ENCODE data around the gene NTN3. TPM values are rescaled to one million over a fixed set of nuclear protein-coding genes. Genes with fewer than 3 reads are reported as not detected.
A peak's percentile ranks its signal among the peaks of the same experiment; 100 is the strongest.

The NTN3 gene
- polyA plus RNA-seq, 1 experiment, result 0.38 TPM

DNA sequence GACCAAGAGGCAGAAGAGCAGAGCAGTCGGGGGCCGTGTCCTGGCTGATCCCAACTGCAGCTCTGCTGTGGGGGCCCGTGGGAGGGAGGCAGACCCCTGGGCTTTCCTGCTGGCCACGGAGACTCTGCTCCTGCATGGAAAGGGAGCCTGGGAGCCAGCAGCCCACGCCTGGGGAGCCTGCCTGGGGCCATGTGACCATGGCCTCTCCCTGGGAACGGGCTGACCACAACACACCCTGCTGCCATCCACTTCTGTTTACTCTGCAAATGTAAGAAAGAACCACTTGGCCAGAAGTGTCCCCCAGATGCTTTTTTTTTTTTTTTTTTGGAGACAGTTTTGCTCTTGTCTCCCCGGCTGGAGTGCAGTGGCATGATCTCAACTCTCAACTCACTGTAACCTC lies 13.2 kb upstream of the NTN3 start:
- Histone ChIP-seq H3K27ac (ENCODE audit: low read depth, low read length) (no peak overlapping the region), H3K4me3 (ENCODE audit: low read depth, low read length) (no peak overlapping the region), H3K27me3 (ENCODE audit: control insufficient read depth, insufficient read depth, low read length) (no peaks in the 10 kb centered on the region), H3K9me3 (ENCODE audit: control insufficient read depth, insufficient read depth, low read length) (no peaks in the 10 kb centered on the region)
- TF ChIP-seq, protein P1, sequence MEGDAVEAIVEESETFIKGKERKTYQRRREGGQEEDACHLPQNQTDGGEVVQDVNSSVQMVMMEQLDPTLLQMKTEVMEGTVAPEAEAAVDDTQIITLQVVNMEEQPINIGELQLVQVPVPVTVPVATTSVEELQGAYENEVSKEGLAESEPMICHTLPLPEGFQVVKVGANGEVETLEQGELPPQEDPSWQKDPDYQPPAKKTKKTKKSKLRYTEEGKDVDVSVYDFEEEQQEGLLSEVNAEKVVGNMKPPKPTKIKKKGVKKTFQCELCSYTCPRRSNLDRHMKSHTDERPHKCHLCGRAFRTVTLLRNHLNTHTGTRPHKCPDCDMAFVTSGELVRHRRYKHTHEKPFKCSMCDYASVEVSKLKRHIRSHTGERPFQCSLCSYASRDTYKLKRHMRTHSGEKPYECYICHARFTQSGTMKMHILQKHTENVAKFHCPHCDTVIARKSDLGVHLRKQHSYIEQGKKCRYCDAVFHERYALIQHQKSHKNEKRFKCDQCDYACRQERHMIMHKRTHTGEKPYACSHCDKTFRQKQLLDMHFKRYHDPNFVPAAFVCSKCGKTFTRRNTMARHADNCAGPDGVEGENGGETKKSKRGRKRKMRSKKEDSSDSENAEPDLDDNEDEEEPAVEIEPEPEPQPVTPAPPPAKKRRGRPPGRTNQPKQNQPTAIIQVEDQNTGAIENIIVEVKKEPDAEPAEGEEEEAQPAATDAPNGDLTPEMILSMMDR (IDR thresholded peaks at IDR 0.05; ENCODE audit: low read depth, low read length), result no peak
- no peak for DNase-seq (ENCODE audit: low read depth, low spot score)
- ChIA-PET POLR2A (interaction anchor here (0.7 kb wide), 1 partner anchor 11 kb away, joined by 4 read pairs; no protein-coding TSS in a partner anchor), CTCF (no interaction called here)

DNA sequence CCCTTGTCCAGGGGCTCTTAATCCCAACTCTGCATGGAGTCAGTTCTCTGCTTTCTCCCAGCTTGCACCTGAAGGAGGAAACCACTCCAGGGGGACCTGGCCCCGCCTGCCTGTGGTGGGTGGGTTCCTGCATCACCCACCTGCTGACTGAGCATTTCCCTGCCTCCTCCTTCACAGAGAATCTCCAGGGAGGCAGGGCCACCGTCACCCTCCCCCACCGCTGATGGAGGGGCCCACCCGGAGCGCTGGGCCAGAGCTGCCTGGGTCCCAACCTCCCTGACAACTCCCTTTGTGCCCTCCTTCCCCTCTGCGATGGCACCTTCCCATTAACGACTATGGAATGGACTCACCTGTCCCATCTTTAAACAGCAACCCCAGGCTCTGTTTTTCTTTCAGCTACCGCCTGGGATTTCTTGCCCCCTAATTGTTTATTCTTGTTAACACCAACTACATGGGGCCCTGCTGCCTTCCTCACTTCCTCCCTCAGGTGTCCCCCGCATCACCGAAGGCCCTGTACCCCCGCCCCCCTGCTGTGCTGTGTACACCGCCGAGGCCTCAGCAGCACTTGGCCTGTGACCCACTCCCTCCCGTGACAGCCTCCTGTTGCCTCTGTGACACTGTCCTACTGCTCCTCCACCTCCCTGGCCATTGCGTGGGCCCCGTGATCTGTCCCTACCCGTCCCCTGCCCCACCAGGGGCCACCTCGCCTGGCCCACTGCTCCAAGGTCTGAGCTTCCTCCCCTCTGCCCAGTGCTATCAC lies 12.0 kb upstream of the NTN3 start:
- no peak for DNase-seq (ENCODE audit: low read depth, low spot score)
- Histone ChIP-seq H3K4me3 (ENCODE audit: low read depth, low read length) (peak overlapping the region; percentile 70), H3K27me3 (ENCODE audit: control insufficient read depth, insufficient read depth, low read length) (no peaks in the 10 kb centered on the region), H3K9me3 (ENCODE audit: control insufficient read depth, insufficient read depth, low read length) (no peaks in the 10 kb centered on the region), H3K27ac (ENCODE audit: low read depth, low read length) (no peak overlapping the region)
- POLR2A ChIA-PET, result interaction anchor here (0.5 to 1.6 kb wide), 10 partner anchors 10 to 416 kb away, joined by 3 to 5 read pairs (median 4); partner anchors contain the start of genes ATP6V0C, ECI1, MLST8 and TBC1D24
- CTCF ChIA-PET, result no interaction called here
- TF ChIP-seq, protein P1 (IDR thresholded peaks at IDR 0.05; ENCODE audit: low read depth, low read length), result no peak

DNA sequence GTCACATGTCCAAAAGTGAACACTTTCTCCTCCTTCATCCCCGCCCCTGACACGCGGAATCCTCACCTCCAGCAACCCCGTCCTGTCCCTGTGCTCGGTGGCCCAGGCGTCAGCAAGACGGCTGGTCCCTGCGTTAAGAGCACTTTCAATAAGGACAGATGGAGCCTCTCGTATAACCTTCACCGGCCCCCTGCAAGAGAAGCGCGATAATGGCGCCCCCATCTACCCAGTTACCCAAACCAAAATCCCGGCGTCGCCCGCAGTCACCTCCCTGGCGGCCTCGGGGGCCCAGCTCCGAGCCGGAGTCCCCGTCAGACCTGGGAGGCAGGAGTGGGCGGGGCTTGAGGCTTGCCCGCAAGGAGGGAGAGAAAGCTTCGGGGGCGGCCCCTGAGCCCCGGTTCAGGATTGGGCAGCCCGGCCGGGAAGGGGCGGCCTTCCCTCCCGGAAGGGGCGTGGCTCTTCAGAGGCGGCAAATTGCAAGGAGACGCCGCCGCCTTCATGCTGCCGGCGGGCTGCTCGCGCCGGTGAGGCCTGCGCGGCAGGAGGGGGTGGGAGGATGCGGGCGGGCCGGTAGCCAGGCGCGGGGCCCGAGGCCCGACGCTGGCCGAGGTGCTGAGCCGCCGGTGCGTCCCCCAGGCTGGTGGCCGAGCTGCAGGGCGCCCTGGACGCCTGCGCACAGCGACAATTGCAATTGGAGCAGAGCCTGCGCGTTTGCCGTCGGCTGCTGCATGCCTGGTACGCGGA lies 11.3 kb upstream of the NTN3 start, which contains the start of gene TEDC2:
Gene TEDC2 (plus strand): TSS at position 463 of the 744 bp plus-strand sequence. CDS start 36 bp downstream, at position 499.
- no peaks in the 10 kb centered on the region for H3K9me3 ChIP-seq (ENCODE audit: control insufficient read depth, insufficient read depth, low read length)
- DNase-seq (ENCODE audit: low read depth, low spot score), result peak; percentile 74
- peak within 1 kb of the TSS; percentile 70 for H3K4me3 ChIP-seq (ENCODE audit: low read depth, low read length)
- TF ChIP-seq, protein P1 (IDR thresholded peaks at IDR 0.05; ENCODE audit: low read depth, low read length), result no peak
- CTCF ChIA-PET, result no interaction called here
- POLR2A ChIA-PET, result interaction anchor here (0.5 to 1.6 kb wide), 10 partner anchors 10 to 415 kb away, joined by 3 to 5 read pairs (median 4); partner anchors contain the start of genes ATP6V0C, ECI1, MLST8 and TBC1D24
- peak within 1 kb of the TSS; percentile 2 for H3K27ac ChIP-seq (ENCODE audit: low read depth, low read length)
- H3K27me3 ChIP-seq (ENCODE audit: control insufficient read depth, insufficient read depth, low read length), result no peaks in the 10 kb centered on the region

DNA sequence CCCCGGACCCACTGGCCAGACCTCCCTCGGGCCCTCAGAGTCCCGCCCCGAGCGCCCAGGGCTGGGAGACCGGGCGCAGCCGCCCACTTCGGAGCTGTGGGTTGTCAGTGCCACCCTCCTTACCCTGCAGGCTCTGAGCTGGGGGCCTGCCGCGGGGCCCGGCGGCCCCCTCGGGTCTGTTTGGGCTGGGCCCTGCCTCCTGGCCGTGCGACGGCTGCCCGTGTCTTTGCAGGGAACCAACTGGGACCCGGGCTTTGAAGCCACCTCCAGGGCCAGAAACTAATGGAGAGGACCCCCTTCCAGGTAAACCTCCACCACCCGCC lies 10.7 kb upstream of the NTN3 start:
- ChIA-PET POLR2A (interaction anchor here (0.9 to 1.6 kb wide), 6 partner anchors 9 to 305 kb away, joined by 3 to 5 read pairs (median 4); partner anchors contain the start of genes ECI1 and TRAF7), CTCF (no interaction called here)
- Histone ChIP-seq H3K27me3 (ENCODE audit: control insufficient read depth, insufficient read depth, low read length) (no peaks in the 10 kb centered on the region), H3K9me3 (ENCODE audit: control insufficient read depth, insufficient read depth, low read length) (no peaks in the 10 kb centered on the region), H3K4me3 (ENCODE audit: low read depth, low read length) (peak overlapping the region; percentile 70), H3K27ac (ENCODE audit: low read depth, low read length) (no peak overlapping the region)
- DNase-seq (ENCODE audit: low read depth, low spot score), result no peak
- TF ChIP-seq, protein P1 (IDR thresholded peaks at IDR 0.05; ENCODE audit: low read depth, low read length), result no peak
